ENCODE measurements around the gene CDH5.
A peak's percentile ranks its signal among the peaks of the same experiment; 100 is the strongest.

CDH5 gene

GRCh38 chr16:66405057-66405783 is 38.7 kb downstream of the CDH5 start:
- DNase-seq (ENCODE audit: low spot score) = no peak
- in situ Hi-C loops (cut with MboI; ENCODE audit: low pct_unique_long_range_greater_than_20kb, low sequenced_read_pairs, unreplicated experiment) = loop anchor here (10.0 to 25.0 kb wide), 4 partner anchors 70 to 457 kb away; partner anchors contain the start of gene CMTM2
- TF ChIP-seq, protein P1, sequence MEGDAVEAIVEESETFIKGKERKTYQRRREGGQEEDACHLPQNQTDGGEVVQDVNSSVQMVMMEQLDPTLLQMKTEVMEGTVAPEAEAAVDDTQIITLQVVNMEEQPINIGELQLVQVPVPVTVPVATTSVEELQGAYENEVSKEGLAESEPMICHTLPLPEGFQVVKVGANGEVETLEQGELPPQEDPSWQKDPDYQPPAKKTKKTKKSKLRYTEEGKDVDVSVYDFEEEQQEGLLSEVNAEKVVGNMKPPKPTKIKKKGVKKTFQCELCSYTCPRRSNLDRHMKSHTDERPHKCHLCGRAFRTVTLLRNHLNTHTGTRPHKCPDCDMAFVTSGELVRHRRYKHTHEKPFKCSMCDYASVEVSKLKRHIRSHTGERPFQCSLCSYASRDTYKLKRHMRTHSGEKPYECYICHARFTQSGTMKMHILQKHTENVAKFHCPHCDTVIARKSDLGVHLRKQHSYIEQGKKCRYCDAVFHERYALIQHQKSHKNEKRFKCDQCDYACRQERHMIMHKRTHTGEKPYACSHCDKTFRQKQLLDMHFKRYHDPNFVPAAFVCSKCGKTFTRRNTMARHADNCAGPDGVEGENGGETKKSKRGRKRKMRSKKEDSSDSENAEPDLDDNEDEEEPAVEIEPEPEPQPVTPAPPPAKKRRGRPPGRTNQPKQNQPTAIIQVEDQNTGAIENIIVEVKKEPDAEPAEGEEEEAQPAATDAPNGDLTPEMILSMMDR (IDR thresholded peaks at IDR 0.05; ENCODE audit: extremely low read depth, insufficient read depth, missing control alignments) = no peak

DNA sequence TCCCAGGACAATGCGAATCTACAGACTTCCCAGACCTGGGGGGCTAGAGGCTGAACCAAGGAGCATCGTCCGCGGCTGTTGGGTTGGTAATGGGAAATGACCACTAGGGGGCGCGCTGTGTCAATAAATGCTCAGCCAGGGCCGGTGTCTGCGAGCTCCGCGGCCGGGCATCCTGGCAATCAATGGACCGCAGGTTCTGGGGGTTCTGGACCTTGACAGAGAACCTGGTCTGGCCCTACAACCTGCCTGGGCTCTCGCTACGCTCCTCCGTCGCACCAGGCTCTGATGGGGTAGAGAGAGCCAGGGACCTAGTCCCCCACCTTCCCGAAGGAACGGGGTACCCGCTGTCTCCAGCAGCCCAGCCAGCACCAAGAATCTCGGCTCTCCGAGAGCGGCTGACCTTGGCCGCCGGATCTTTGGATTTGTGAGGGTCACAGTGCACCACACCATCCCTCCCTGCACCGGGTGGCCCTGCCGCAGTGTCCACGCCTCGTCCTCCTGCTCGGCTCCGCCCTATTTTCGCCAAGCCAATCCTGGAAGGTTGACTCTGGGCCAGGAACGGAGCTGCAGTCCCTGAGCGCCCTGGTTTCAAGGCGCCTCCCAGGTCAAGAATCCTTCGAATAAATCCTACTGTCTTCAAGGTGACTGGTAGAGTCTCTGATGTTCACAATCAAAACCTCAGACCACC is 40.2 kb downstream of the CDH5 start:
- peak; percentile 90 for DNase-seq (ENCODE audit: low spot score)
- in situ Hi-C loops (cut with MboI; ENCODE audit: low pct_unique_long_range_greater_than_20kb, low sequenced_read_pairs, unreplicated experiment) = loop anchor here (10.0 to 25.0 kb wide), 4 partner anchors 68 to 456 kb away; partner anchors contain the start of gene CMTM2
- TF ChIP-seq, protein P1 (IDR thresholded peaks at IDR 0.05; ENCODE audit: extremely low read depth, insufficient read depth, missing control alignments) = peak; percentile 92

GRCh38 chr16:66408163-66409048 is 41.9 kb downstream of the CDH5 start:
- no peak for DNase-seq (ENCODE audit: low spot score)
- in situ Hi-C loops (cut with MboI; ENCODE audit: low pct_unique_long_range_greater_than_20kb, low sequenced_read_pairs, unreplicated experiment) = loop anchor here (10.0 to 25.0 kb wide), 4 partner anchors 66 to 454 kb away; partner anchors contain the start of gene CMTM2
- TF ChIP-seq, protein P1 (IDR thresholded peaks at IDR 0.05; ENCODE audit: extremely low read depth, insufficient read depth, missing control alignments) = no peak

GRCh38 chr16:66409156-66409555 is 42.7 kb downstream of the CDH5 start:
- in situ Hi-C loops (cut with MboI; ENCODE audit: low pct_unique_long_range_greater_than_20kb, low sequenced_read_pairs, unreplicated experiment) = loop anchor here (10.0 to 25.0 kb wide), 4 partner anchors 66 to 453 kb away; partner anchors contain the start of gene CMTM2
- TF ChIP-seq, protein P1 (IDR thresholded peaks at IDR 0.05; ENCODE audit: extremely low read depth, insufficient read depth, missing control alignments) = no peak
- DNase-seq (ENCODE audit: low spot score) = no peak

- DNase-seq (ENCODE audit: low spot score) = no peak
- TF ChIP-seq, protein P1 (IDR thresholded peaks at IDR 0.05; ENCODE audit: extremely low read depth, insufficient read depth, missing control alignments) = no peak
- in situ Hi-C loops (cut with MboI; ENCODE audit: low pct_unique_long_range_greater_than_20kb, low sequenced_read_pairs, unreplicated experiment) = loop anchor here (25.0 kb wide), 3 partner anchors 175 to 450 kb away; partner anchors contain the start of gene CMTM2
Measured at GRCh38 chr16:66412182-66412581, 45.7 kb downstream of the CDH5 start.

- DNase-seq (ENCODE audit: low spot score) = no peak
- TF ChIP-seq, protein P1 (IDR thresholded peaks at IDR 0.05; ENCODE audit: extremely low read depth, insufficient read depth, missing control alignments) = no peak
- in situ Hi-C loops (cut with MboI; ENCODE audit: low pct_unique_long_range_greater_than_20kb, low sequenced_read_pairs, unreplicated experiment) = loop anchor here (25.0 kb wide), 3 partner anchors 172 to 447 kb away; partner anchors contain the start of gene CMTM2
Measured at GRCh38 chr16:66414891-66415290, 48.4 kb downstream of the CDH5 start.
